Measurements from ENCODE around the gene DPF1.

GRCh38 chr19:38213911-38214625, 10.0 kb downstream of the DPF1 start:
- no peak for TF ChIP-seq CTCF (IDR thresholded peaks at IDR 0.05)
- no peak for TF ChIP-seq POLR2A (IDR thresholded peaks at IDR 0.05)
- TF ChIP-seq POLR2AphosphoS5 (IDR thresholded peaks at IDR 0.05) = no peak
